Lower leg skin (tissue), 3 donors: Measurements from ENCODE around the gene LRFN3.

Experiments
- POLR2A ChIP-seq, 2 donors: fragments of 450-650 bp; IDR thresholded peaks; one replicate each; pipeline ENCODE4 v1.6.1; 2016 to 2017; ENCODE audit warnings: antibody characterized with exemption in 2 of 2, mild to moderate bottlenecking in 1 of 2, moderate library complexity in 1 of 2
- TF ChIP-seq, protein P1 (sequence below), 3 donors: fragments of 450-650 bp; IDR thresholded peaks; one replicate each; pipeline ENCODE4 v1.5.1; 2016; ENCODE audit warnings: antibody characterized with exemption in 3 of 3, mild to moderate bottlenecking in 3 of 3, moderate library complexity in 2 of 3

DNA sequence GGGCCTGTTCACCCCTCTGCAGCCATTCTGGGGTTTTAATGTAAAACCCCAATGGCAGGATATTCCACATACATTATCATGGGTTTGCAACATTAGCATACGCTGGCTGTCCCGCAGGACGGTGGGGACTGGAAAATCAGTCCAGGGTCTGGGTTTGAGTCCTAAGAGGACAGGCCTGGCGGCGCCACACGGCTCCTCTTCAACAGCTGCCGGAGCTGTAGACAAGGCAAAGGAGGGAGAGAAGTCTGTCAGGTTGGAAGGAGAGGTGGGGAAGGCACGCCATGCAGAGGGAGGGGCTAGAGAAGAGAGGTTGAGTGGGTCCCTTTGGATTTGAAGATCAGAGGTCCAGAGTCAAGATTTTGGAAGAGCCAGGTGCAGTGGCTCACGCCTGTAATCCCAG is 47.8 kb upstream of the LRFN3 start:
- TF ChIP-seq, protein P1, sequence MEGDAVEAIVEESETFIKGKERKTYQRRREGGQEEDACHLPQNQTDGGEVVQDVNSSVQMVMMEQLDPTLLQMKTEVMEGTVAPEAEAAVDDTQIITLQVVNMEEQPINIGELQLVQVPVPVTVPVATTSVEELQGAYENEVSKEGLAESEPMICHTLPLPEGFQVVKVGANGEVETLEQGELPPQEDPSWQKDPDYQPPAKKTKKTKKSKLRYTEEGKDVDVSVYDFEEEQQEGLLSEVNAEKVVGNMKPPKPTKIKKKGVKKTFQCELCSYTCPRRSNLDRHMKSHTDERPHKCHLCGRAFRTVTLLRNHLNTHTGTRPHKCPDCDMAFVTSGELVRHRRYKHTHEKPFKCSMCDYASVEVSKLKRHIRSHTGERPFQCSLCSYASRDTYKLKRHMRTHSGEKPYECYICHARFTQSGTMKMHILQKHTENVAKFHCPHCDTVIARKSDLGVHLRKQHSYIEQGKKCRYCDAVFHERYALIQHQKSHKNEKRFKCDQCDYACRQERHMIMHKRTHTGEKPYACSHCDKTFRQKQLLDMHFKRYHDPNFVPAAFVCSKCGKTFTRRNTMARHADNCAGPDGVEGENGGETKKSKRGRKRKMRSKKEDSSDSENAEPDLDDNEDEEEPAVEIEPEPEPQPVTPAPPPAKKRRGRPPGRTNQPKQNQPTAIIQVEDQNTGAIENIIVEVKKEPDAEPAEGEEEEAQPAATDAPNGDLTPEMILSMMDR (IDR thresholded peaks at IDR 0.05) = no peak
- TF ChIP-seq POLR2A (IDR thresholded peaks at IDR 0.05) = no peak
